ENCODE results near the gene VEZT.
"Not testable (repeated sequence)": the region's sequence is repeated elsewhere in the genome, so short reads cannot be mapped to it uniquely, and the experiment has no call there.

The VEZT gene

DNA sequence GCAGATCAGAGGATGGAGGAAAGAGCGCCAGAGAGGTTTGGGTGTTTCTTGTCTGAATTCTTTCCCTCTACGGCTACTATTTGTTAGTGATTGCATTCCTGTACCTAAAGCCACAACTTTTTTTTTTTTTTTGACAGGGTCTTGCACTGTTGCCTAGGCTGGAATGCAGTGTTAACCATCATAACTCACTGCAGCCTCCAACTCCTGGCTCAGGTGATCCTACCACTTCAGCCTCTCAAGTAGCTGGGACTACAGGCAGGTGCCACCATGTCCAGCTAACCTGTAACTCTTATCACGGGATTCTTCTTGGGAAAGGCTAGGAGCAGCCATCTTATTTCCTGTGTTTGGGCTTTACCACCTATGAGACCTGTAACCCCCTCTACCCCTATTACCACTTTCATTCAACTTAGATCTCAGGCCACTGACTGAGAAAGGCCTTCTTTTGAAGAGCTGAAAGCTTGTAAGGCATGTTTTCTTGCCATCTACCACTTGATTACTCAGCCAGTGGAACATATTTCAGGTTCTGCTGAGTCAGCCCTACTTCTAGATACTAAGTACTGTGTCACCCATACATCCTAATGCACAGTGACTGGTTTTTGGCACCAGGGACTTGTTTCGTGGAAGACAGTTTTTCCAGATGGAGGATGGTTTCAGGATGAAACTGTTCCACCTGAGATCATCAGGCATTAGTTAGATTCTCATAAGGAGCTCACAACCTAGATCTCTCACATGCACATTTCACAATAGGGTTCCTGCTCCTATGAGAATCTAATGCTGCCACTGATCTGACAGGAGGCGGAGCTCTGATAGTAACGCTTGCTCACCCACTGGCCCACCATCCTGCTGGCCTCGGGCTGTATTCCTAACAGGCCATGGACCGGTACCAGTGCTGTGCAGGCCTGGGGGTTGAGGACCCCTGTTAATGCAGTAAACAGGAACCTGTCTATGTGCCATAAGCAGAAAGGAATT is 6.9 kb downstream of the VEZT start:
- Mint-ChIP-seq H3K27ac (peak overlapping the region; percentile 26), H3K4me1 (peaks cover 17% of the 10 kb centered on the region), H3K27me3 (no peaks in the 10 kb centered on the region), H3K9me3 (no peaks in the 10 kb centered on the region), H3K4me3 (no peak overlapping the region), H3K36me3 (peaks cover 16% of the 10 kb centered on the region)
- ATAC-seq (ENCODE audit: low read depth) (no peak), DNase-seq (ENCODE audit: low spot score in 2 of 2) (no peak)

DNA sequence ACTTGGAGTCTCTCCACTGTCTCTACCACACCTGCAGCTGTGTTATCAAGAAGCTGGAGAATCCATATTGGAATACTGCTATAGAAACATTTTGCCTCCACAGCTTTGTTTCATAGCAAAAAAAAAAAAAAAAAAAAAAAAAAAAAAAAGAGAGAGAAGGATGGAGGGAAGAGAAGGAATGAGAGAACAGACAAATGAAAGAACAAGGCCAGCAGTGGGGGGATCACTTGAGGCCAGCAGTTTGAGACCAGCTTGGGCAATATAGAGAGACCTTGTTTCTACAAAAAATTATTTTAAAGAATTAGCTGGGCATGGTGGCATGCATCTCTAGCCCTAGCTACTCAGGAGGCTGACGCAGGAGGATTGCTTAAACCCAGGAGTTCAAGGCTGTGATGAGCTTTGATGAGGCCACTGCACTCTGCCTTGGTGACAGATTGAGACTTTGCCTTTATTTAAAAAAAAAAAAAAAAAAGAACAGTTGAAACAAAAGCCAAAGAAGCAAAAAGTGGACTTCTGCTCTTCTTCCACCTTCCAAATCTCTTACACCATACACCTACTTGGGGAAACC is 8.1 kb downstream of the VEZT start:
- Mint-ChIP-seq H3K4me3 (no peak overlapping the region), H3K27me3 (no peaks in the 10 kb centered on the region), H3K4me1 (peaks cover 17% of the 10 kb centered on the region), H3K27ac (no peak overlapping the region), H3K9me3 (no peaks in the 10 kb centered on the region), H3K36me3 (peaks cover 13% of the 10 kb centered on the region)
- DNase-seq (ENCODE audit: low spot score in 2 of 2) (no peak), ATAC-seq (ENCODE audit: low read depth) (no peak)

DNA sequence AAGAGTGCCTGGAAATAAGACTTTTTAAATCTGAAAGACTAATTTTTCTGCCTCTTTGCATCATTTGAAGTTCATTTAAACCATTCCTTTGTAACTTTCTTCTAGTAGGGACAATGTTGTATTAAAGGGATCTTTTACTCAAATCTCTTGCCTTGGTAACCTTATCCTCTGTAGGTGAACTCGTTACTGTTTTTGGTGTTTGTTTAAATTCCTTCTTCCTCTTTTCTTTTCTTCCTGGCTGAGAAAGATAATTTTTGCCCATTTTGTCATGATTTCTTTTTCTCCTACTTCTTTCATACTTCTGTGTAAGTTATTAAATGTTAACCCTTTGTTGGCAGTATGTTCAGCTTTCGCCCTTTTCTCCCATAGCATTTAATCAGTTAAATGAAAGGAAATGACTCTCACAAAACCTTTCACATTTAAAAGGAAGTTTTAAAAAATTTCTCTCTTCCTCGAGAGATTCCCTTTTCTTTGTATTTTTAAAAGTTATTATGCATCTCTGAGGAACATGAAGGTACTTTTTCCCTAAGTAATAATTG is 10.3 kb downstream of the VEZT start:
- DNase-seq (ENCODE audit: low spot score in 2 of 2), result no peak
- H3K36me3 Mint-ChIP-seq, result peaks cover 11% of the 10 kb centered on the region
- H3K27ac Mint-ChIP-seq, result peak overlapping the region; percentile 28
- ATAC-seq (ENCODE audit: low read depth), result no peak
- no peak overlapping the region for H3K4me3 Mint-ChIP-seq
- H3K4me1 Mint-ChIP-seq, result peaks cover 18% of the 10 kb centered on the region
- no peaks in the 10 kb centered on the region for H3K27me3 Mint-ChIP-seq
- no peaks in the 10 kb centered on the region for H3K9me3 Mint-ChIP-seq

DNA sequence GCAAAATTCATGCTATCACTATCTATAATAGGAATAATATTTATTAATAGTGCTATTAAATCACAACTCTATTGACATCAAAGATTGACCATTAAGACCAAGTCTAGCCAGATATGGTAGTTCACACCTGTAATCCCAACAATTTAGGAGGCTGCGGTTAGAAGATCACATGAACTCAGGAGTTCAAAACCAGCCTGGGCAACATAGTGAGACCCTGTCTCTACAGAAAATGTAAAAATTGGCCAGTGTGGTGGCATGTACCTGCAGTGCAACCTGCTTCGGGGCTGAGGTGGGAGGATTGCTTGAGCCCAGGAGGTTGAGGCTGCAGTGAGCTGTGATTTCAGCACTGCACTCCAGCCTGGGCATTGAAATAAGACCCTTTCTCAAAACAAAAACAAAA is 11.0 kb downstream of the VEZT start:
- peaks cover 20% of the 10 kb centered on the region for H3K4me1 Mint-ChIP-seq

GRCh38 chr12:95229636-95230035 is 12.0 kb downstream of the VEZT start:
- no peak overlapping the region for H3K4me3 Mint-ChIP-seq

More for the DNA sequence above, 11.0 kb downstream of the VEZT start:
- no peak overlapping the region for H3K4me3 Mint-ChIP-seq
- H3K9me3 Mint-ChIP-seq, result no peaks in the 10 kb centered on the region
- H3K27ac Mint-ChIP-seq, result no peak overlapping the region
- ATAC-seq (ENCODE audit: low read depth) (no peak), DNase-seq (ENCODE audit: low spot score in 2 of 2) (no peak)
- no peaks in the 10 kb centered on the region for H3K27me3 Mint-ChIP-seq
- H3K36me3 Mint-ChIP-seq, result peaks cover 13% of the 10 kb centered on the region

GRCh38 chr12:95230313-95230712 is 12.7 kb downstream of the VEZT start:
- Mint-ChIP-seq H3K36me3 (peaks cover 5% of the 10 kb centered on the region), H3K9me3 (no peaks in the 10 kb centered on the region), H3K4me1 (peaks cover 16% of the 10 kb centered on the region), H3K4me3 (no peak overlapping the region), H3K27me3 (no peaks in the 10 kb centered on the region), H3K27ac (no peak overlapping the region)
- DNase-seq (ENCODE audit: low spot score in 2 of 2), result no peak
- ATAC-seq (ENCODE audit: low read depth), result no peak

More at GRCh38 chr12:95229636-95230035, 12.0 kb downstream of the VEZT start:
- H3K4me1 Mint-ChIP-seq, result peaks cover 20% of the 10 kb centered on the region
- no peaks in the 10 kb centered on the region for H3K9me3 Mint-ChIP-seq
- H3K36me3 Mint-ChIP-seq, result peaks cover 10% of the 10 kb centered on the region
- ATAC-seq (ENCODE audit: low read depth) (no peak), DNase-seq (ENCODE audit: low spot score in 2 of 2) (no peak)
- H3K27me3 Mint-ChIP-seq, result no peaks in the 10 kb centered on the region
- H3K27ac Mint-ChIP-seq, result no peak overlapping the region

DNA sequence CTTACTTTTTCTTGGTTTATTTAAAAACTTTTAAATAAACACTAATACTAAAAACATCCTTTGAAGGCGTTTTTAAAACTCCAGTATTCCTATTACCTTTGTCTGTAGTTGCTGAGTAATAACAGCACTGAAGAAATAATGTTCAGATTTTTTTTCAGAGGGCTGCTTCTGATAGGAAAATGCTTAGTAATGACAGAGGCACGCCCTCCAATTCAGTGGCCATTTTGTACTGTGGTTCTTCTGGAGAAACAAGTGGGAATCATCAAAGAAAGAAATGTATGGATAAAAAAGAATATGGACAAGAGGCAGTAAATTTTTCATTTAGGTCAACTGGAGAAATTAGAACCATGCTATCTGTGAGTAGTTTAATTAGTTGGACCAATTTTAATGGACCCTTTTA is 13.6 kb downstream of the VEZT start:
- no peaks in the 10 kb centered on the region for H3K9me3 Mint-ChIP-seq
- no peaks in the 10 kb centered on the region for H3K27me3 Mint-ChIP-seq
- peaks cover 16% of the 10 kb centered on the region for H3K4me1 Mint-ChIP-seq
- H3K27ac Mint-ChIP-seq, result no peak overlapping the region
- no peak for DNase-seq (ENCODE audit: low spot score in 2 of 2)
- peaks cover 5% of the 10 kb centered on the region for H3K36me3 Mint-ChIP-seq
- no peak for ATAC-seq (ENCODE audit: low read depth)
- no peak overlapping the region for H3K4me3 Mint-ChIP-seq

GRCh38 chr12:95234187-95234586 is 16.6 kb downstream of the VEZT start:
- not testable (repeated sequence) for ATAC-seq (ENCODE audit: low read depth); DNase-seq (ENCODE audit: low spot score in 2 of 2); H3K9me3 Mint-ChIP-seq; H3K27ac Mint-ChIP-seq; H3K4me3 Mint-ChIP-seq; H3K27me3 Mint-ChIP-seq; H3K36me3 Mint-ChIP-seq
- peaks cover 15% of the 10 kb centered on the region for H3K4me1 Mint-ChIP-seq

DNA sequence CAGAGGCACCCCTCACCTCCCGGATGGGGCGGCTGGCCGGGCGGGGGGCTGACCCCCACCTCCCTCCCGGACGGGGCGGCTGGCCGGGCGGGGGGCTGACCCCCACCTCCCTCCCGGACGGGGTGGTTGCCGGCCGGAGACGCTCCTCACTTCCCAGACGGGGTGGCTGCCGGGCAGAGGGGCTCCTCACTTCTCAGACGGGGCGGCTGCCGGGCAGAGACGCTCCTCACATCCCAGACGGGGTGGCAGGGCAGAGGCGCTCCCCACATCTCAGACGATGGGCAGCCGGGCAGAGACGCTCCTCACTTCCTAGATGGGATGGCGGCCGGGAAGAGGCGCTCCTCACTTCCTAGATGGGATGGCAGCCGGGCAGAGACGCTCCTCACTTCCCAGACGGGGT is 18.0 kb downstream of the VEZT start:
- peaks cover 20% of the 10 kb centered on the region for H3K4me1 Mint-ChIP-seq
- H3K9me3 Mint-ChIP-seq; H3K27me3 Mint-ChIP-seq; H3K4me3 Mint-ChIP-seq; H3K36me3 Mint-ChIP-seq; DNase-seq (ENCODE audit: low spot score in 2 of 2); ATAC-seq (ENCODE audit: low read depth); H3K27ac Mint-ChIP-seq: not testable (repeated sequence)

DNA sequence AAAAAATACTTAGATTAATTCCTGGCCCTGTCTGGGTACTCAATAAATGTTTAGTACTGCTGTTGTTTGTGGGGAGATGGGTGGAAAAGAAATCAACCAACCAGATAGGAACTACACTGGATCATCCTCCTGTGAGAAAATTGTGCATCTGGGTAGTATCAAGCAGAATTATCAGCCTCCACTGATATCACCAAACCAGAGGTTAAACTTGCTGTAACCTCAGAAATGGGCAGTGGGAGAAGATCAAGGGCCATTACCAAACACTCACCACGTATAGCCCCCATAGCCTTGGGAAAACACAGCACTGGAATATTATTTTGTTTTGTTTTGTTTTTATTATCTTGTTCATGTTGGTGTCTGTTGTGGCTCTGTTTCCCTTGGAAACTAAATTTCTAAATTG is 19.7 kb downstream of the VEZT start:
- DNase-seq (ENCODE audit: low spot score in 2 of 2) (no peak), ATAC-seq (ENCODE audit: low read depth) (no peak)
- Mint-ChIP-seq H3K27me3 (no peaks in the 10 kb centered on the region), H3K36me3 (peaks cover 8% of the 10 kb centered on the region), H3K9me3 (no peaks in the 10 kb centered on the region), H3K4me1 (peaks cover 18% of the 10 kb centered on the region), H3K4me3 (no peak overlapping the region), H3K27ac (no peak overlapping the region)

DNA sequence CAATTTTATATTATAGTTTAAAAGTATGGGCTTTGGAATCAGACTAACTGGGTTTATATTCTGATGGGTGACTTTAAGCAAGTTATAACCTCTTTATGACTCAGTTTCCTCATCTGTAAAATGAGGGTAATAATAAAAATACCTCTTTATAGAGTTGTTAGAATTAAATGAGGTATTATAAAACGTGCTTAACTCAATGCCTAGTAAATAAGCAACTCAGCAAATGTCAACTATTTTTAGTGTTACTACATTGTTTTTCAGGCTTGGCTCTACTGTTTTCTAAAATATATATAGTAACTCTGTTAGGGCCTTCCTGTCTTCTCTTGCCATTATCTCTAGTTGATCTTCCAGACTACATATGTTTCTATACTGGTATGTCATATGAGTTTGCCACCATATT is 20.5 kb downstream of the VEZT start:
- DNase-seq (ENCODE audit: low spot score in 2 of 2) (no peak), ATAC-seq (ENCODE audit: low read depth) (no peak)
- H3K27ac Mint-ChIP-seq, result no peak overlapping the region
- H3K36me3 Mint-ChIP-seq, result peaks cover 6% of the 10 kb centered on the region
- peaks cover 14% of the 10 kb centered on the region for H3K4me1 Mint-ChIP-seq
- H3K9me3 Mint-ChIP-seq, result no peaks in the 10 kb centered on the region
- H3K27me3 Mint-ChIP-seq, result no peaks in the 10 kb centered on the region
- no peak overlapping the region for H3K4me3 Mint-ChIP-seq

GRCh38 chr12:95239216-95239615 is 21.6 kb downstream of the VEZT start:
- no peaks in the 10 kb centered on the region for H3K27me3 Mint-ChIP-seq
- DNase-seq (ENCODE audit: low spot score in 2 of 2) (no peak), ATAC-seq (ENCODE audit: low read depth) (no peak)
- peaks cover 14% of the 10 kb centered on the region for H3K4me1 Mint-ChIP-seq
- H3K4me3 Mint-ChIP-seq, result no peak overlapping the region
- peaks cover 8% of the 10 kb centered on the region for H3K36me3 Mint-ChIP-seq
- H3K9me3 Mint-ChIP-seq, result no peaks in the 10 kb centered on the region
- no peak overlapping the region for H3K27ac Mint-ChIP-seq

GRCh38 chr12:95239835-95240234 is 22.2 kb downstream of the VEZT start:
- DNase-seq (ENCODE audit: low spot score in 2 of 2); H3K36me3 Mint-ChIP-seq; H3K27me3 Mint-ChIP-seq; H3K9me3 Mint-ChIP-seq; ATAC-seq (ENCODE audit: low read depth); H3K27ac Mint-ChIP-seq; H3K4me3 Mint-ChIP-seq: not testable (repeated sequence)
- H3K4me1 Mint-ChIP-seq, result peaks cover 14% of the 10 kb centered on the region

DNA sequence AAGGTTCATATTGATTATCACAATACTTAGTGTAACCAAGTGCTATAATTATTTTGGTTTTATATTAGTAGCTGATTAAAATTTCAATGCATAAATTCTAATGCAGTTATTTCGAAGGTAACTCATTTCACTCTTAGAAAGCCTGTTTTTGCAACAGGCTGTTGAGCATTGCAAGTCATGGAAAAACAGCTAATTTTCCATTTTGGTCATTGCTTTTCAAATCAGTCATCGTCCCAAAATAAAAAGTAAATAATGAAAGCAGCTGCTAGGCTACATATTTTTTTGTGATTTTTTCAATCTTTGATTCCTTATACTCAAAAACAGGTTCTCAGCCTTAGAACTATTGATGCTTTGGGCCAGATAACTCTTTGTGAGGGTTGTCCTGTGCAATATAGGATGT is 22.9 kb downstream of the VEZT start:
- H3K36me3 Mint-ChIP-seq, result peaks cover 6% of the 10 kb centered on the region
- peaks cover 14% of the 10 kb centered on the region for H3K4me1 Mint-ChIP-seq
- H3K27ac Mint-ChIP-seq, result no peak overlapping the region
- H3K27me3 Mint-ChIP-seq, result no peaks in the 10 kb centered on the region
- DNase-seq (ENCODE audit: low spot score in 2 of 2) (no peak), ATAC-seq (ENCODE audit: low read depth) (no peak)
- H3K9me3 Mint-ChIP-seq, result no peaks in the 10 kb centered on the region
- H3K4me3 Mint-ChIP-seq, result no peak overlapping the region

All from memory B cell (primary cell).